ENCODE measurements around the gene PCBP3.

DNA sequence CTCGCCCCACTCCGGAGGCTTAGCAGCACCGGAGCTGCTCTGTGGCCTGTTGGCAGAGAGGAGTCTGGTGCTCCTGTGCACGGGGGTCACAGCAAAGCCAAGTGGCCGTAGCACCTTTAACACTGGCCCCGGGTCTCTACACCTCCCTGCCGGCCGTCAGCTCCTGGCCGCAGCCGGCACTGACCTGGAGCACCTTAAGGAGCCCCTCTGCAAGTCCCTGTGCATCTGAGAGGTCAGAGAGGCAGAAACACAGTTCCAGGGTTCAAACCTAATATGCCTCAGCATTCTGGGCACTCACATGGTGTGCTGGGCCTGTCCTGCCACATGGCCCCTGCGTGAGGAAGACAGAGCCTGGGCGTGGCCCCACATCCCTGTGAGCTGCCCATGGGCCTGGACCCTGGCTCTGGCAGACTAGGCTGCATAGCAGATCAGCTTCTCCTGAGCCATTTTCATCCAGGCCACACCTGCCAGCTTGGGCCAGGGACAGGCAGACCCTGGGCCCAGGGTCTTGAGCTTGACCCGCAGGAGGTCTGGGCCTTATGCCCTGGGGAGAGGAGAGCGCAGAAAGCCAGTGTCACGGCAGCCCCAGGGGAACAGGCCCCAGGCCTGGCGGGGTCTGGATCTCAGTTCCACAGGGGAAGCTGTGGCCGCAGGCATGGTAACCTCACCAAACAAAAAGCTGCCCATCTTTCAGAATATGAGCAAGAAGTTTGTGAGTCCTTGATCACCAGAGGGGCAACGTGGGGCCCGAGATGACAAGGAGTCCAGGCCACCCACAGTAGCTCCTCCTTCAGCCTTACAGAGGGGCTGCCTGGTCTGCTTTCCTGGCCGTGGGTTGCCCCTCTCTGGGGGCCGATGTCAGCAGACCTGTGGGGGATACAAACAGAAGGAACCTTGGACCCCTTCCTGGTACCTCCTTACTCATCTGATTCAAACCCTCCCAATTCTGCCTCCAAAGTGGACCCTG, 192.1 kb downstream of the PCBP3 start:
- TF ChIP-seq CTCF (IDR thresholded peaks at IDR 0.05) (no peak), EZH2 (IDR thresholded peaks at IDR 0.05) (no peak), EZH2phosphoT487 (IDR thresholded peaks at IDR 0.05) (no peak)
